Natural killer cell (primary cell): ENCODE data around the gene PPP1R13L. TPM values are rescaled to one million over a fixed set of nuclear protein-coding genes. Genes with fewer than 3 reads are reported as not detected.

Experiments used
- ATAC-seq, 3 donors: fragments of 150-1000 bp in 2 of 3; fragments of 200-7000 bp in 1 of 3; cut with Tn5 transposase; 1 replicate in 1 of 3; 2 replicates in 2 of 3; pipeline ENCODE4 v1.10.0; 2021; ENCODE audit warnings: mild to moderate bottlenecking in 2 of 3, moderate library complexity in 2 of 3
- DNase-seq, 2 donors: peaks; one replicate each; pipeline versions ENCODE4 v3.0.0 to v3.0.0-alpha.2; 2013 to 2021; ENCODE audit warnings: mixed read lengths in 1 of 2
- H3K27ac ChIP-seq: one replicate; pipeline ENCODE4 v1.5.1; 2013; ENCODE audit warnings: mild to moderate bottlenecking, low read length
- H3K27me3 ChIP-seq: one replicate; pipeline ENCODE4 v1.6.1; 2013; ENCODE audit warnings: low read length; ENCODE audit not compliant: control insufficient read depth, insufficient read depth
- H3K36me3 ChIP-seq: one replicate; pipeline ENCODE4 v1.6.1; 2013; ENCODE audit warnings: low read length; ENCODE audit not compliant: control insufficient read depth, insufficient read depth
- H3K4me1 ChIP-seq: one replicate; pipeline ENCODE4 v1.6.1; 2013; ENCODE audit warnings: low read length; ENCODE audit not compliant: control insufficient read depth, insufficient read depth
- H3K4me3 ChIP-seq: one replicate; pipeline ENCODE4 v1.5.1; 2013; ENCODE audit warnings: low read length
- H3K9me3 ChIP-seq: one replicate; pipeline ENCODE4 v1.6.1; 2013; ENCODE audit warnings: low read length; ENCODE audit not compliant: control insufficient read depth, insufficient read depth
- H3K27ac Mint-ChIP-seq, 2 donors: one replicate each; pipeline ENCODE4 v1.8.0; 2022; ENCODE audit warnings: mild to moderate bottlenecking in 2 of 2, mixed read lengths in 2 of 2, moderate library complexity in 1 of 2
- H3K27me3 Mint-ChIP-seq, 2 donors: one replicate each; pipeline ENCODE4 v1.8.0; 2022; ENCODE audit warnings: low read depth in 2 of 2, mixed read lengths in 2 of 2
- H3K36me3 Mint-ChIP-seq: one replicate; pipeline ENCODE4 v1.8.0; 2022; ENCODE audit warnings: mixed read lengths
- H3K4me1 Mint-ChIP-seq, 2 donors: one replicate each; pipeline ENCODE4 v1.8.0; 2022; ENCODE audit warnings: mixed read lengths in 2 of 2
- H3K4me3 Mint-ChIP-seq: one replicate; pipeline ENCODE4 v1.8.0; 2022; ENCODE audit warnings: mild to moderate bottlenecking, moderate library complexity, mixed read lengths
- H3K9me3 Mint-ChIP-seq, 2 donors: one replicate each; pipeline ENCODE4 v1.8.0; 2022; ENCODE audit warnings: mixed read lengths in 2 of 2
- CTCF ChIP-seq: fragments of 200-600 bp; IDR thresholded peaks from one replicate; pipeline ENCODE4 v1.8.0; 2022; ENCODE audit warnings: antibody characterized with exemption
- WGBS: methylation state at CpG from one replicate; pipeline ENCODE4 v1.1.7; 2013; ENCODE audit warnings: missing lambda C conversion rate; ENCODE audit not compliant: insufficient coverage; 5-methylcytosine and 5-hydroxymethylcytosine counted together
- intact Hi-C: fragments of 100-400 bp; cut with micrococcal nuclease; formaldehyde crosslinking; loops from one replicate; pipeline ENCODE4 v1.14.2; 2022
- total RNA-seq, 4 donors: library from RNA; stranded (reverse); fragments of 120-200 nt in 1 of 4; gene quantifications; one replicate each; pipeline versions ENCODE4 v1.2.3 to v1.2.4, GENCODE V29; 2013 to 2022

The PPP1R13L gene
- total RNA-seq, 3 donors from 2014 or later (not counting 1 experiment from before 2014, with no cell fraction given) = 5.6 to 7.4 (median 5.9) TPM

GRCh38 chr19:45446295-45446694, 41.4 kb upstream of the PPP1R13L start:
- peak; percentile 55 for TF ChIP-seq CTCF
- DNase-seq (peak in 1 of 2 donors; percentile 73), ATAC-seq (no peak)
- peak overlapping the region; percentile 44 for H3K27ac ChIP-seq
- H3K4me1 Mint-ChIP-seq = peaks cover 67 to 79% of the 10 kb centered on the region in 2 donors
- no peaks in the 10 kb centered on the region for H3K27me3 ChIP-seq
- H3K36me3 ChIP-seq = peaks cover 5% of the 10 kb centered on the region
- peak overlapping the region; percentile 69 for H3K4me3 Mint-ChIP-seq
- no peaks in the 10 kb centered on the region for H3K9me3 Mint-ChIP-seq
- no peak overlapping the region for H3K4me3 ChIP-seq
- no peaks in the 10 kb centered on the region for H3K27me3 Mint-ChIP-seq
- intact Hi-C loops = no loop called here
- 77% methylated on average over 6 of the region's 6 CpGs for WGBS
- H3K27ac Mint-ChIP-seq = peak overlapping the region; percentile 85 to 98
- H3K4me1 ChIP-seq = peaks cover 75% of the 10 kb centered on the region
- H3K36me3 Mint-ChIP-seq = no peaks in the 10 kb centered on the region
- H3K9me3 ChIP-seq = no peaks in the 10 kb centered on the region

GRCh38 chr19:45445139-45445538, 40.3 kb upstream of the PPP1R13L start:
- 94% methylated on average over 4 of the region's 4 CpGs for WGBS
- no peak overlapping the region for H3K4me3 ChIP-seq
- peaks cover 5% of the 10 kb centered on the region for H3K36me3 ChIP-seq
- intact Hi-C loops = no loop called here
- Mint-ChIP-seq H3K36me3 (no peaks in the 10 kb centered on the region), H3K27me3 (no peaks in the 10 kb centered on the region), H3K27ac (peak overlapping the region; percentile 94 to 98), H3K4me3 (peak overlapping the region; percentile 95), H3K4me1 (peaks cover 64 to 79% of the 10 kb centered on the region in 2 donors), H3K9me3 (no peaks in the 10 kb centered on the region)
- ATAC-seq = no peak
- no peak for TF ChIP-seq CTCF
- no peak for DNase-seq
- H3K27me3 ChIP-seq = no peaks in the 10 kb centered on the region
- peak overlapping the region; percentile 76 for H3K27ac ChIP-seq
- H3K4me1 ChIP-seq = peaks cover 77% of the 10 kb centered on the region
- H3K9me3 ChIP-seq = no peaks in the 10 kb centered on the region

- no peaks in the 10 kb centered on the region for H3K27me3 Mint-ChIP-seq
- intact Hi-C loops = no loop called here
- 13% methylated on average over 46 of the region's 47 CpGs for WGBS
Measured at GRCh38 chr19:45444318-45445041, 39.6 kb upstream of the PPP1R13L start.

More at GRCh38 chr19:45444318-45445041, 39.6 kb upstream of the PPP1R13L start:
- peak overlapping the region; percentile 95 for H3K4me3 Mint-ChIP-seq
- peaks cover 5% of the 10 kb centered on the region for H3K36me3 ChIP-seq
- H3K27ac ChIP-seq = peak overlapping the region; percentile 76
- no peak for TF ChIP-seq CTCF
- H3K9me3 ChIP-seq = no peaks in the 10 kb centered on the region
- H3K36me3 Mint-ChIP-seq = no peaks in the 10 kb centered on the region
- peak overlapping the region; percentile 94 to 98 for H3K27ac Mint-ChIP-seq
- no peaks in the 10 kb centered on the region for H3K9me3 Mint-ChIP-seq
- peak; percentile 48 to 73 (median 67) for ATAC-seq
- H3K27me3 ChIP-seq = no peaks in the 10 kb centered on the region
- H3K4me1 ChIP-seq = peaks cover 73% of the 10 kb centered on the region
- peak overlapping the region; percentile 24 for H3K4me3 ChIP-seq
- DNase-seq = peak; percentile 90 to 91
- H3K4me1 Mint-ChIP-seq = peaks cover 61 to 75% of the 10 kb centered on the region in 2 donors
